Lower leg skin (tissue), 3 donors: ENCODE data around the gene DCLK2.

Source experiments
- CTCF ChIP-seq, 3 donors: fragments of 450-650 bp; IDR thresholded peaks; one replicate each; pipeline ENCODE4 v1.5.1; 2016; ENCODE audit warnings: antibody characterized with exemption in 3 of 3, mild to moderate bottlenecking in 3 of 3, moderate library complexity in 2 of 3
- POLR2A ChIP-seq, 2 donors: fragments of 450-650 bp; IDR thresholded peaks; one replicate each; pipeline ENCODE4 v1.6.1; 2016 to 2017; ENCODE audit warnings: antibody characterized with exemption in 2 of 2, mild to moderate bottlenecking in 1 of 2, moderate library complexity in 1 of 2

DNA sequence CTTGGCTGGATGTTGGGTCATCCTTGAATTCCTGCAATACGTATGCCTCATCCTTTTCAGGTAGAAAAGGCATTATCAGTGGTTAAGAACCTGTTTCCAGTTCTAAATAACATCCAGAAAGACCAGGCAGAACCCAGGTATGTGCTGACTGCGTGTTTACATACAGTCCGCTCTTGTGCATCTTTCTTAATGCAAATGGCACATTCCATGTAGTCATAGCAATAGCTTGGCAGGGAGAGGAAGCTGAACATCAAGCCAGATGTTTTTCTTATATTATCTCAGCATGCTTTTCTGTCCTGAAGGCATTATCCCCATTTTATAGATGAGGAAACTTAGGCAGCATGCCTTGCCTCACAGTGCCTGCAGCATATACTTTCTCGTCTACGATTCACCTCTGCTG lies 2.1 kb downstream of the DCLK2 start:
- TF ChIP-seq POLR2A (IDR thresholded peaks at IDR 0.05) = no peak
- no peak for TF ChIP-seq CTCF (IDR thresholded peaks at IDR 0.05)
